NT2/D1 (cell line): ENCODE measurements around the gene STOML1.

Experiments used
- DNase-seq: peaks from one replicate; pipeline ENCODE4 v3.0.0-alpha.2; 2011; ENCODE audit warnings: low read depth, low spot score
- H3K27me3 ChIP-seq: 2 replicates; pipeline ENCODE4 v1.6.0; 2011; ENCODE audit warnings: mild to moderate bottlenecking; ENCODE audit not compliant: insufficient read length, insufficient read depth
- H3K36me3 ChIP-seq: 2 replicates; pipeline ENCODE4 v1.6.1; 2011; ENCODE audit warnings: mild to moderate bottlenecking, low read length, mixed read lengths; ENCODE audit not compliant: insufficient read depth, insufficient read length
- H3K4me1 ChIP-seq: 2 replicates; pipeline ENCODE4 v1.5.1; 2011; ENCODE audit not compliant: insufficient read depth, insufficient read length
- H3K4me3 ChIP-seq: 2 replicates; pipeline ENCODE4 v1.5.1; 2011; ENCODE audit warnings: low read depth; ENCODE audit not compliant: insufficient read length
- H3K9ac ChIP-seq: 2 replicates; pipeline ENCODE4 v1.6.0; 2011; ENCODE audit warnings: low read depth; ENCODE audit not compliant: insufficient read length
- H3K9me3 ChIP-seq: 2 replicates; pipeline ENCODE4 v1.5.1; 2011; ENCODE audit warnings: mild to moderate bottlenecking, low read length; ENCODE audit not compliant: insufficient read depth
- SUZ12 ChIP-seq: IDR thresholded peaks from 2 replicates; pipeline ENCODE4 v1.6.1; 2011; ENCODE audit not compliant: insufficient read length, insufficient read depth; ENCODE audit errors: extremely low read depth
- YY1 ChIP-seq: IDR thresholded peaks from 2 replicates; pipeline ENCODE4 v1.6.1; 2011; ENCODE audit not compliant: insufficient read length, insufficient read depth
- ZNF274 ChIP-seq: IDR thresholded peaks from 2 replicates; pipeline ENCODE4 v1.6.1; 2011; ENCODE audit warnings: mild to moderate bottlenecking, low read depth, low read length

The STOML1 gene

DNA sequence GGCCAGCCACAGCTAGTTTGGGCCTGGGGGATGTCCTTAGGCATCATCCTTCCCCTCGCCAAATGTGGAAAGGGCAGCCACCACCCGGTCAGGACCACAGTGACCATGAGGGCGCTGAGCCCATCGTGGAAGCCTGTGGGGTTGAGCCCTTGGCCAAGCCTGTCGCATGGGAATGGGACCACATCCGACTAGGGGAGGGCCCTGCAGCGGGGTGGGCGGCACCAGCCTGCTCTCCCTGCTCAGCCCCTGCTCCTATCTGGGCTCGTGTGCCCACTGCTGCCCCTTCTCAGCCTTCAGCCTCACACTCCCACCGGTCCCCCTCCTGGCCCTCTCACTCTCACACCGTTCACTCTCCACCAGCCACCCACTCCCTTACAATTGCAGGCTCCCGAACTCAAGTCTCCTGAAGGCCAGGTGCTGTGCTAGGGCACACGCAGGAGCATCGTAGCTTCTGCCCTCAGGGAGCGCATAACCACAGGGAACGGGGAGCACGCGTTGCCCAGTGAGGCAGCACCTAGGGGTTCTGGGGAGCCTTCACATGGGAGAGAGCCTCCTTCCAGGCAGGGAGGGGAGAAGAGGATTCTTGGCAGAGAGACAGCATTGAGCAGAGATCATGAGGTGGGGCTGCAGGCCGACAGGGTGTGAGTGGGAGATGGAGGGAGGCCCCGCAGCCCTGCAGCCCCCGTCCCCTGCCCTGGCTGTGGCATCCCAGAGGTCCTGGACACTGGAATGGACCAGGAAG is 39.8 kb downstream of the STOML1 start:
- Histone ChIP-seq H3K9ac (peak overlapping the region; percentile 72), H3K9me3 (no peaks in the 10 kb centered on the region), H3K4me3 (no peak overlapping the region), H3K4me1 (peaks cover 35% of the 10 kb centered on the region), H3K36me3 (peaks cover 45% of the 10 kb centered on the region), H3K27me3 (no peaks in the 10 kb centered on the region)
- no peak for DNase-seq
- no peak for TF ChIP-seq SUZ12
- TF ChIP-seq ZNF274: no peak
- TF ChIP-seq YY1: no peak

DNA sequence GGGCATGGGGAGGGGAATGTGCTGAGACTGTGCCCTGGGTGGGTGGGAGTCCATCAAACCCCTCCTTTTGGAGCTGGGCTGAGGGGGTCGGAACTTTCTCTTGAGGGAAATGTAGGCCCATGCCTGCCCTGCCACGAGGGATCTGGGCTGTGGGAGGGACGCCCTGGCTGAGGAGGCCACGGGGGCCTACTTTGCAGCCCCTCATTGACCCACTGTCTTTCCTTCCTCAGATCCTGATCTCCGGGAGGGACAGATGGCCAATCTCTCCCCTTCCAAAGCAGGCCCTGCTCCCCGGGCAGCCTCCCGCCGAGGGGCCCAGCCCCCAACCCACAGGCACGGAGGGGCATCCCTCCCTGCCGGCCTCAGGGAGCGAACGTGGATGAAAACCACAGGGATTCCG is 40.5 kb downstream of the STOML1 start:
- peak overlapping the region; percentile 72 for H3K9ac ChIP-seq

GRCh38 chr15:73950831-73951561 is 41.1 kb downstream of the STOML1 start:
- peaks cover 32% of the 10 kb centered on the region for H3K4me1 ChIP-seq
- peaks cover 57% of the 10 kb centered on the region for H3K36me3 ChIP-seq
- H3K4me3 ChIP-seq: no peak overlapping the region
- H3K27me3 ChIP-seq: no peaks in the 10 kb centered on the region
- H3K9ac ChIP-seq: peak overlapping the region; percentile 72
- peak; percentile 90 for DNase-seq
- H3K9me3 ChIP-seq: no peaks in the 10 kb centered on the region
- TF ChIP-seq SUZ12 (no peak), YY1 (no peak), ZNF274 (no peak)

More for the DNA sequence above, 40.5 kb downstream of the STOML1 start:
- Histone ChIP-seq H3K4me1 (peaks cover 32% of the 10 kb centered on the region), H3K9me3 (no peaks in the 10 kb centered on the region), H3K4me3 (no peak overlapping the region), H3K27me3 (no peaks in the 10 kb centered on the region), H3K36me3 (peaks cover 52% of the 10 kb centered on the region)
- TF ChIP-seq YY1: no peak
- no peak for TF ChIP-seq SUZ12
- TF ChIP-seq ZNF274: no peak
- no peak for DNase-seq

GRCh38 chr15:73950479-73950830 is 41.6 kb downstream of the STOML1 start:
- peak overlapping the region; percentile 24 for H3K9ac ChIP-seq
- DNase-seq: no peak
- H3K27me3 ChIP-seq: no peaks in the 10 kb centered on the region
- H3K9me3 ChIP-seq: no peaks in the 10 kb centered on the region
- peaks cover 59% of the 10 kb centered on the region for H3K36me3 ChIP-seq
- no peak for TF ChIP-seq SUZ12
- no peak for TF ChIP-seq YY1
- no peak for TF ChIP-seq ZNF274
- no peak overlapping the region for H3K4me3 ChIP-seq
- peaks cover 31% of the 10 kb centered on the region for H3K4me1 ChIP-seq

DNA sequence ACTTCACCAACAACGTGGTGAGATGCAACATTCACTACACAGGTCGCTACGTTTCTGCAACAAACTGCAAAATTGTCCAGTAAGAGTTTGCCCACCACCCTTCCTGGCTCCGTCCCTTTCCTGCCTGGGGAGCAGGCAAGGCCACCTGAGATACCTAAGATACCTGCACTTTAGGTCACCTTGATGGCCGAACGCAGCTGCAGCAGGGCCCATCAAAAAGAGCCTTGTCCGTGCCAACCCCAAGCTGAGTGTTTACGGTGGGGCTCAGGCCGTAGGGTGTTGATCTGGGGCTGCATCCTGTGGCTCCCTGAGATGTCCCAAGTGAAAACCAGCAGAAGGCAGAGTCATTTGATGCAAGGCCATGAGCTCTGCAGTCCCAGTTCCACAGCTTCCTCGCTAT is 42.6 kb downstream of the STOML1 start:
- TF ChIP-seq YY1 (no peak), SUZ12 (no peak), ZNF274 (no peak)
- Histone ChIP-seq H3K9ac (no peak overlapping the region), H3K4me3 (no peak overlapping the region), H3K36me3 (peaks cover 63% of the 10 kb centered on the region), H3K9me3 (no peaks in the 10 kb centered on the region), H3K4me1 (peaks cover 30% of the 10 kb centered on the region), H3K27me3 (no peaks in the 10 kb centered on the region)
- DNase-seq: no peak

- TF ChIP-seq YY1 (no peak), ZNF274 (no peak), SUZ12 (no peak)
Observed at GRCh38 chr15:73948982-73949381, 43.1 kb downstream of the STOML1 start.

DNA sequence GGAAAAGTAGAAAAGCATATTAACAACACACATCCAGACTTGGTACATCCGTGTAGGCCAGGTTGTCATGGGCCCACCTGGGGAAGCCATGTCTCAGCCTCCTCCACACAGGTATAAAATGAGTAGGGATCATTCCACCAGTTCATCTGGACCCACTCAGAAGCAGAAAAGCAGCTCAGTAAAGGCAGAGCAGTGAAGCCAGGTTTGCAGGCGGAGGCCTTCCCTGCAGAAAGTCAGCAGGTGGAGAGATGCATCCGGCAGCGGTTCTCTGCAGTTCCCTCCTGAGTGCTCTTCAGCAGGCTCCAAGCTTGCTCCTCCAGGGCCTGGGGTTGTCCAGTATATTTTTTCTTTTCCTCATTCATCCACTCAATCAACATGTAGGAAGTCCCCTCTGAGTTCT is 43.7 kb downstream of the STOML1 start:
- Histone ChIP-seq H3K9me3 (no peaks in the 10 kb centered on the region), H3K9ac (no peak overlapping the region), H3K4me1 (peaks cover 27% of the 10 kb centered on the region), H3K36me3 (peaks cover 67% of the 10 kb centered on the region), H3K27me3 (no peaks in the 10 kb centered on the region), H3K4me3 (no peak overlapping the region)
- TF ChIP-seq YY1 (no peak), ZNF274 (no peak), SUZ12 (no peak)
- DNase-seq: no peak

More at GRCh38 chr15:73948982-73949381, 43.1 kb downstream of the STOML1 start:
- Histone ChIP-seq H3K4me1 (peaks cover 30% of the 10 kb centered on the region), H3K4me3 (no peak overlapping the region), H3K36me3 (peaks cover 63% of the 10 kb centered on the region), H3K9ac (no peak overlapping the region), H3K9me3 (no peaks in the 10 kb centered on the region), H3K27me3 (no peaks in the 10 kb centered on the region)
- no peak for DNase-seq
